Stimulated activated naive B cell treated with anti-CD40 and anti-IgM and Interleukin-4, amounts not matched to agents 10 μg/mL and 1 μg/mL and 100 μg/mL, for 72 hours (primary cell): Measurements from ENCODE around the gene PSD2.

Experiments used
- ATAC-seq, 2 donors: fragments of 150-1000 bp; cut with Tn5 transposase; replicated peaks; 2 replicates each; pipeline ENCODE4 v1.10.0; 2021; ENCODE audit warnings: moderate library complexity in 1 of 2
- DNase-seq: peaks from one replicate; pipeline ENCODE4 v3.0.0; 2021
- H3K27ac Mint-ChIP-seq: one replicate; pipeline ENCODE4 v1.8.0; 2022; ENCODE audit warnings: mild to moderate bottlenecking, mixed read lengths
- H3K27me3 Mint-ChIP-seq, 2 donors: one replicate each; pipeline ENCODE4 v1.8.0; 2022; ENCODE audit warnings: mixed read lengths in 2 of 2
- H3K36me3 Mint-ChIP-seq, 2 donors: one replicate each; pipeline ENCODE4 v1.8.0; 2022; ENCODE audit warnings: mixed read lengths in 2 of 2, mild to moderate bottlenecking in 1 of 2
- H3K4me1 Mint-ChIP-seq, 2 donors: one replicate each; pipeline ENCODE4 v1.8.0; 2022; ENCODE audit warnings: mixed read lengths in 2 of 2, mild to moderate bottlenecking in 1 of 2
- H3K4me3 Mint-ChIP-seq, 2 donors: one replicate each; pipeline ENCODE4 v1.8.0; 2022; ENCODE audit warnings: mild to moderate bottlenecking in 2 of 2, mixed read lengths in 2 of 2, moderate library complexity in 1 of 2
- H3K9me3 Mint-ChIP-seq, 2 donors: one replicate each; pipeline ENCODE4 v1.8.0; 2022; ENCODE audit warnings: mixed read lengths in 2 of 2, mild to moderate bottlenecking in 1 of 2

The PSD2 gene

GRCh38 chr5:139807647-139808030, 12.0 kb downstream of the PSD2 start:
- no peaks in the 10 kb centered on the region for H3K36me3 Mint-ChIP-seq
- no peak overlapping the region for H3K4me3 Mint-ChIP-seq
- no peaks in the 10 kb centered on the region for H3K4me1 Mint-ChIP-seq
- H3K27ac Mint-ChIP-seq = no peak overlapping the region
- no peak for ATAC-seq
- H3K9me3 Mint-ChIP-seq = no peaks in the 10 kb centered on the region
- H3K27me3 Mint-ChIP-seq = peaks cover 39 to 59% of the 10 kb centered on the region in 2 donors
- no peak for DNase-seq

GRCh38 chr5:139808481-139809330, 13.1 kb downstream of the PSD2 start:
- DNase-seq (no peak), ATAC-seq (peak; percentile 55 to 73)
- Mint-ChIP-seq H3K9me3 (no peaks in the 10 kb centered on the region), H3K27ac (no peak overlapping the region), H3K4me1 (no peaks in the 10 kb centered on the region), H3K36me3 (no peaks in the 10 kb centered on the region), H3K4me3 (no peak overlapping the region), H3K27me3 (peaks cover 38 to 54% of the 10 kb centered on the region in 2 donors)

- peaks cover 33 to 48% of the 10 kb centered on the region in 2 donors for H3K27me3 Mint-ChIP-seq
- ATAC-seq (no peak), DNase-seq (no peak)
- no peak overlapping the region for H3K4me3 Mint-ChIP-seq
- no peaks in the 10 kb centered on the region for H3K4me1 Mint-ChIP-seq
- H3K36me3 Mint-ChIP-seq = no peaks in the 10 kb centered on the region
- no peaks in the 10 kb centered on the region for H3K9me3 Mint-ChIP-seq
- no peak overlapping the region for H3K27ac Mint-ChIP-seq
Measured at GRCh38 chr5:139809331-139809810, 13.8 kb downstream of the PSD2 start.

GRCh38 chr5:139810341-139811273, 15.0 kb downstream of the PSD2 start:
- ATAC-seq = no peak
- DNase-seq = no peak

GRCh38 chr5:139811274-139811607, 15.6 kb downstream of the PSD2 start:
- no peak overlapping the region for H3K27ac Mint-ChIP-seq
- H3K36me3 Mint-ChIP-seq = no peaks in the 10 kb centered on the region
- ATAC-seq (no peak), DNase-seq (no peak)
- no peaks in the 10 kb centered on the region for H3K4me1 Mint-ChIP-seq
- H3K9me3 Mint-ChIP-seq = no peaks in the 10 kb centered on the region
- peaks cover 31 to 33% of the 10 kb centered on the region in 2 donors for H3K27me3 Mint-ChIP-seq
- H3K4me3 Mint-ChIP-seq = no peak overlapping the region

More at GRCh38 chr5:139810341-139811273, 15.0 kb downstream of the PSD2 start:
- Mint-ChIP-seq H3K9me3 (no peaks in the 10 kb centered on the region), H3K4me1 (no peaks in the 10 kb centered on the region), H3K27ac (no peak overlapping the region), H3K4me3 (no peak overlapping the region), H3K27me3 (peaks cover 34 to 38% of the 10 kb centered on the region in 2 donors), H3K36me3 (no peaks in the 10 kb centered on the region)

GRCh38 chr5:139812323-139812722, 16.7 kb downstream of the PSD2 start:
- no peaks in the 10 kb centered on the region for H3K9me3 Mint-ChIP-seq
- ATAC-seq (no peak), DNase-seq (no peak)
- no peak overlapping the region for H3K27ac Mint-ChIP-seq
- H3K27me3 Mint-ChIP-seq = peaks cover 35 to 37% of the 10 kb centered on the region in 2 donors
- no peaks in the 10 kb centered on the region for H3K4me1 Mint-ChIP-seq
- H3K4me3 Mint-ChIP-seq = no peak overlapping the region
- H3K36me3 Mint-ChIP-seq = no peaks in the 10 kb centered on the region

GRCh38 chr5:139812836-139813805, 17.5 kb downstream of the PSD2 start:
- peaks cover 30 to 37% of the 10 kb centered on the region in 2 donors for H3K27me3 Mint-ChIP-seq

GRCh38 chr5:139814191-139814601, 18.6 kb downstream of the PSD2 start:
- Mint-ChIP-seq H3K36me3 (peaks cover 3 to 4% of the 10 kb centered on the region in 2 donors), H3K27ac (no peak overlapping the region), H3K4me1 (no peaks in the 10 kb centered on the region), H3K27me3 (peaks cover 29 to 32% of the 10 kb centered on the region in 2 donors), H3K4me3 (no peak overlapping the region), H3K9me3 (peaks cover 3 to 4% of the 10 kb centered on the region in 2 donors)
- DNase-seq (no peak), ATAC-seq (no peak)

More at GRCh38 chr5:139812836-139813805, 17.5 kb downstream of the PSD2 start:
- no peak overlapping the region for H3K4me3 Mint-ChIP-seq
- ATAC-seq (no peak), DNase-seq (no peak)
- H3K4me1 Mint-ChIP-seq = no peaks in the 10 kb centered on the region
- no peaks in the 10 kb centered on the region for H3K9me3 Mint-ChIP-seq
- H3K27ac Mint-ChIP-seq = no peak overlapping the region
- no peaks in the 10 kb centered on the region for H3K36me3 Mint-ChIP-seq

GRCh38 chr5:139814704-139815280, 19.2 kb downstream of the PSD2 start:
- Mint-ChIP-seq H3K4me1 (no peaks in the 10 kb centered on the region), H3K27ac (no peak overlapping the region), H3K36me3 (peaks cover 4 to 9% of the 10 kb centered on the region in 2 donors), H3K4me3 (no peak overlapping the region), H3K9me3 (peaks cover 4% of the 10 kb centered on the region in 2 donors), H3K27me3 (peaks cover 32 to 37% of the 10 kb centered on the region in 2 donors)
- no peak for DNase-seq
- ATAC-seq = no peak

GRCh38 chr5:139816566-139816965, 21.0 kb downstream of the PSD2 start:
- ATAC-seq (no peak), DNase-seq (no peak)
- Mint-ChIP-seq H3K4me3 (no peak overlapping the region), H3K4me1 (no peaks in the 10 kb centered on the region), H3K36me3 (peaks cover 4 to 10% of the 10 kb centered on the region in 2 donors), H3K27me3 (peaks cover 40 to 44% of the 10 kb centered on the region in 2 donors), H3K9me3 (peaks cover 4 to 5% of the 10 kb centered on the region in 2 donors), H3K27ac (no peak overlapping the region)

- H3K36me3 Mint-ChIP-seq = peaks cover 4 to 10% of the 10 kb centered on the region in 2 donors
- peaks cover 37 to 39% of the 10 kb centered on the region in 2 donors for H3K27me3 Mint-ChIP-seq
- no peak overlapping the region for H3K4me3 Mint-ChIP-seq
- H3K4me1 Mint-ChIP-seq = no peaks in the 10 kb centered on the region
- peaks cover 4 to 5% of the 10 kb centered on the region in 2 donors for H3K9me3 Mint-ChIP-seq
- ATAC-seq = no peak
- DNase-seq = no peak
- no peak overlapping the region for H3K27ac Mint-ChIP-seq
Measured at GRCh38 chr5:139817362-139817761, 21.8 kb downstream of the PSD2 start.

- ATAC-seq = no peak
- H3K4me3 Mint-ChIP-seq = no peak overlapping the region
- H3K9me3 Mint-ChIP-seq = peaks cover 4 to 5% of the 10 kb centered on the region in 2 donors
- DNase-seq = no peak
- peaks cover 4 to 10% of the 10 kb centered on the region in 2 donors for H3K36me3 Mint-ChIP-seq
- no peak overlapping the region for H3K27ac Mint-ChIP-seq
- H3K27me3 Mint-ChIP-seq = peaks cover 34 to 37% of the 10 kb centered on the region in 2 donors
- no peaks in the 10 kb centered on the region for H3K4me1 Mint-ChIP-seq
Measured at GRCh38 chr5:139817970-139818369, 22.4 kb downstream of the PSD2 start.

- H3K27me3 Mint-ChIP-seq = peaks cover 37 to 38% of the 10 kb centered on the region in 2 donors
- H3K27ac Mint-ChIP-seq = no peak overlapping the region
- H3K4me1 Mint-ChIP-seq = no peaks in the 10 kb centered on the region
- peaks cover 4 to 10% of the 10 kb centered on the region in 2 donors for H3K36me3 Mint-ChIP-seq
- ATAC-seq = no peak
- peaks cover 4 to 5% of the 10 kb centered on the region in 2 donors for H3K9me3 Mint-ChIP-seq
- no peak for DNase-seq
- no peak overlapping the region for H3K4me3 Mint-ChIP-seq
Measured at GRCh38 chr5:139820130-139820529, 24.5 kb downstream of the PSD2 start.
